Measurements from ENCODE around the gene CDH7.

DNA sequence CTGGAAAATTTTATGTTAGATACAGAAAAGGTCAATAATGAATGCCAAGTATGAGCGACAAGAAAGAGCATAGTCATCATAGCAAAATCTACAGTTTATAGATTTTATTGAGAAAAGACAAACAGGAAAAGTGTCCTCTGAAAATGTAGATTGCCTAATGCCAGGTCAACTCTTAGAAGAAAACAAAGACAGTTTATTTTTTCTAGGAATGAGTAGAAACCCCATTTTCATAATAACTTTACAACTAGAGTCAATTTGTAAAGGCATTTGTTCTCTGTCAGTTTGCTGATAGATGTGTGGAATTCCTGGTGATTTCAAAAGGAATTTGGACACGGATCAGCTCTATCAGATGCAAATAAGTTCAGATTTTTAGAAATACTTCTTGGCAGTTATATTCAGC lies 16.6 kb downstream of the CDH7 start:
- TF ChIP-seq, protein P1, sequence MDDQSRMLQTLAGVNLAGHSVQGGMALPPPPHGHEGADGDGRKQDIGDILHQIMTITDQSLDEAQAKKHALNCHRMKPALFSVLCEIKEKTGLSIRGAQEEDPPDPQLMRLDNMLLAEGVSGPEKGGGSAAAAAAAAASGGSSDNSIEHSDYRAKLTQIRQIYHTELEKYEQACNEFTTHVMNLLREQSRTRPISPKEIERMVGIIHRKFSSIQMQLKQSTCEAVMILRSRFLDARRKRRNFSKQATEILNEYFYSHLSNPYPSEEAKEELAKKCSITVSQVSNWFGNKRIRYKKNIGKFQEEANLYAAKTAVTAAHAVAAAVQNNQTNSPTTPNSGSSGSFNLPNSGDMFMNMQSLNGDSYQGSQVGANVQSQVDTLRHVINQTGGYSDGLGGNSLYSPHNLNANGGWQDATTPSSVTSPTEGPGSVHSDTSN (CRISPR knock-in tag; IDR thresholded peaks at IDR 0.05; ENCODE audit: borderline replicate concordance) = no peak
- TF ChIP-seq TAF1 (CRISPR knock-in tag; IDR thresholded peaks at IDR 0.05) (no peak), MYC (CRISPR knock-in tag; IDR thresholded peaks at IDR 0.05; ENCODE audit: borderline replicate concordance) (no peak), EZH2 (conservative IDR thresholded peaks at IDR 0.05; ENCODE audit: low read depth, low read length) (no peak), BRCA1 (CRISPR knock-in tag; IDR thresholded peaks at IDR 0.05) (no peak), MAZ (IDR thresholded peaks at IDR 0.05; ENCODE audit: borderline replicate concordance, low read depth, low read length) (no peak), MAZ (CRISPR knock-in tag; IDR thresholded peaks at IDR 0.05; ENCODE audit: low read depth) (no peak), ZBTB7A (CRISPR knock-in tag; IDR thresholded peaks at IDR 0.05) (no peak), SP1 (IDR thresholded peaks at IDR 0.05) (no peak), SP1 (CRISPR knock-in tag; IDR thresholded peaks at IDR 0.05) (no peak), GABPB1 (CRISPR knock-in tag; IDR thresholded peaks at IDR 0.05) (no peak), ZNF530 (CRISPR knock-in tag; IDR thresholded peaks at IDR 0.05; ENCODE audit: low read depth) (no peak), RNF2 (conservative IDR thresholded peaks at IDR 0.05; ENCODE audit: low read depth) (no peak)
- TF ChIP-seq, protein P2, sequence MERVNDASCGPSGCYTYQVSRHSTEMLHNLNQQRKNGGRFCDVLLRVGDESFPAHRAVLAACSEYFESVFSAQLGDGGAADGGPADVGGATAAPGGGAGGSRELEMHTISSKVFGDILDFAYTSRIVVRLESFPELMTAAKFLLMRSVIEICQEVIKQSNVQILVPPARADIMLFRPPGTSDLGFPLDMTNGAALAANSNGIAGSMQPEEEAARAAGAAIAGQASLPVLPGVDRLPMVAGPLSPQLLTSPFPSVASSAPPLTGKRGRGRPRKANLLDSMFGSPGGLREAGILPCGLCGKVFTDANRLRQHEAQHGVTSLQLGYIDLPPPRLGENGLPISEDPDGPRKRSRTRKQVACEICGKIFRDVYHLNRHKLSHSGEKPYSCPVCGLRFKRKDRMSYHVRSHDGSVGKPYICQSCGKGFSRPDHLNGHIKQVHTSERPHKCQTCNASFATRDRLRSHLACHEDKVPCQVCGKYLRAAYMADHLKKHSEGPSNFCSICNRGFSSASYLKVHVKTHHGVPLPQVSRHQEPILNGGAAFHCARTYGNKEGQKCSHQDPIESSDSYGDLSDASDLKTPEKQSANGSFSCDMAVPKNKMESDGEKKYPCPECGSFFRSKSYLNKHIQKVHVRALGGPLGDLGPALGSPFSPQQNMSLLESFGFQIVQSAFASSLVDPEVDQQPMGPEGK (CRISPR knock-in tag; IDR thresholded peaks at IDR 0.05) = no peak
- TF ChIP-seq, protein P3, sequence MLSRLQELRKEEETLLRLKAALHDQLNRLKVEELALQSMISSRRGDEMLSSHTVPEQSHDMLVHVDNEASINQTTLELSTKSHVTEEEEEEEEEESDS (CRISPR knock-in tag; IDR thresholded peaks at IDR 0.05; ENCODE audit: borderline replicate concordance) = no peak
- TF ChIP-seq, protein P4, sequence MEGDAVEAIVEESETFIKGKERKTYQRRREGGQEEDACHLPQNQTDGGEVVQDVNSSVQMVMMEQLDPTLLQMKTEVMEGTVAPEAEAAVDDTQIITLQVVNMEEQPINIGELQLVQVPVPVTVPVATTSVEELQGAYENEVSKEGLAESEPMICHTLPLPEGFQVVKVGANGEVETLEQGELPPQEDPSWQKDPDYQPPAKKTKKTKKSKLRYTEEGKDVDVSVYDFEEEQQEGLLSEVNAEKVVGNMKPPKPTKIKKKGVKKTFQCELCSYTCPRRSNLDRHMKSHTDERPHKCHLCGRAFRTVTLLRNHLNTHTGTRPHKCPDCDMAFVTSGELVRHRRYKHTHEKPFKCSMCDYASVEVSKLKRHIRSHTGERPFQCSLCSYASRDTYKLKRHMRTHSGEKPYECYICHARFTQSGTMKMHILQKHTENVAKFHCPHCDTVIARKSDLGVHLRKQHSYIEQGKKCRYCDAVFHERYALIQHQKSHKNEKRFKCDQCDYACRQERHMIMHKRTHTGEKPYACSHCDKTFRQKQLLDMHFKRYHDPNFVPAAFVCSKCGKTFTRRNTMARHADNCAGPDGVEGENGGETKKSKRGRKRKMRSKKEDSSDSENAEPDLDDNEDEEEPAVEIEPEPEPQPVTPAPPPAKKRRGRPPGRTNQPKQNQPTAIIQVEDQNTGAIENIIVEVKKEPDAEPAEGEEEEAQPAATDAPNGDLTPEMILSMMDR (CRISPR knock-in tag; IDR thresholded peaks at IDR 0.05) = no peak

Data from HepG2 (cell line).